Testis (tissue), 3 donors: Measurements from ENCODE around the gene CCT2. TPM values are rescaled to one million over a fixed set of nuclear protein-coding genes. Genes with fewer than 3 reads are reported as not detected.

Experiments
- DNase-seq: peaks from one replicate; pipeline ENCODE4 v3.0.0-alpha.2; 2019
- H3K27ac ChIP-seq, 2 donors: fragments of 200-600 bp; sonication (generic); one replicate each; pipeline ENCODE4 v1.5.1; 2019
- H3K27me3 ChIP-seq: fragments of 200-600 bp; sonication (generic); one replicate; pipeline ENCODE4 v1.5.1; 2019
- H3K36me3 ChIP-seq: fragments of 200-600 bp; sonication (generic); one replicate; pipeline ENCODE4 v1.5.1; 2017; ENCODE audit warnings: low read depth; ENCODE audit errors: missing control alignments
- H3K4me1 ChIP-seq: fragments of 200-600 bp; sonication (generic); one replicate; pipeline ENCODE4 v1.5.1; 2019
- H3K4me3 ChIP-seq, 2 donors: fragments of 200-600 bp; sonication (generic); one replicate each; pipeline ENCODE4 v1.5.1; 2017 to 2019
- H3K9me3 ChIP-seq: fragments of 200-600 bp; sonication (generic); one replicate; pipeline ENCODE4 v1.5.1; 2017
- CTCF ChIP-seq, 3 experiments: fragments of 450-650 bp in 2 of 3; fragments of 200-600 bp in 1 of 3; sonication (generic) in 1 of 3; IDR thresholded peaks; one replicate each; pipeline ENCODE4 v1.5.1; 2016 to 2019; ENCODE audit warnings: antibody characterized with exemption in 3 of 3, mild to moderate bottlenecking in 2 of 3, moderate library complexity in 1 of 3
- POLR2A ChIP-seq: fragments of 450-650 bp; IDR thresholded peaks from one replicate; pipeline ENCODE4 v1.6.1; 2017; ENCODE audit warnings: antibody characterized with exemption, mild to moderate bottlenecking, moderate library complexity
- WGBS, 2 donors: methylation state at CpG; one replicate each; pipeline ENCODE4 v1.1.5; 2018; 5-methylcytosine and 5-hydroxymethylcytosine counted together
- intact Hi-C: fragments of 100-400 bp; cut with DNase I; formaldehyde crosslinking; loops from one replicate; pipeline ENCODE4 v1.15.1; 2023; ENCODE audit warnings: low total_unique reads
- polyA plus RNA-seq: library from polyadenylated mRNA; stranded (reverse); fragments of 350-450 nt; fragmentation: Illumina TruSeq; extraction: RNeasy Lipid Tissue Mini Kit (QIAGEN cat#74804); gene quantifications from one replicate; pipeline ENCODE4 v1.2.3, GENCODE V29; 2014; ENCODE audit warnings: low read depth, low replicate concordance; ENCODE audit not compliant: insufficient read depth
- total RNA-seq, 2 donors: library from RNA; depleted of rRNA; stranded (reverse); fragments of >200 nt; gene quantifications; one replicate each; pipeline ENCODE4 v1.2.3, GENCODE V29; 2016

CCT2 gene
- total and polyA plus RNA-seq, 3 donors from 2014 or later, result 213 to 401 (median 248) TPM

- no peaks in the 10 kb centered on the region for H3K36me3 ChIP-seq
- H3K27ac ChIP-seq, result no peak overlapping the region
- H3K27me3 ChIP-seq, result no peaks in the 10 kb centered on the region
- 80 to 82% methylated on average over 4 of the region's 4 CpGs for WGBS, 2 donors
- H3K4me3 ChIP-seq, result no peak overlapping the region
- no peaks in the 10 kb centered on the region for H3K9me3 ChIP-seq
- DNase-seq, result no peak
- no peak for TF ChIP-seq CTCF (IDR thresholded peaks at IDR 0.05)
- TF ChIP-seq POLR2A, result no peak
- no peaks in the 10 kb centered on the region for H3K4me1 ChIP-seq
- intact Hi-C loops, result no loop called here
Measured at GRCh38 chr12:69620077-69620476, 34.8 kb downstream of the CCT2 start.

- H3K36me3 ChIP-seq, result no peaks in the 10 kb centered on the region
- WGBS, 2 donors, result 88 to 92% methylated on average over 2 of the region's 2 CpGs
- H3K9me3 ChIP-seq, result no peaks in the 10 kb centered on the region
- H3K4me3 ChIP-seq, result no peak overlapping the region
- intact Hi-C loops, result no loop called here
- H3K27me3 ChIP-seq, result no peaks in the 10 kb centered on the region
- no peak for DNase-seq
- no peak overlapping the region for H3K27ac ChIP-seq
- H3K4me1 ChIP-seq, result no peaks in the 10 kb centered on the region
- TF ChIP-seq CTCF (IDR thresholded peaks at IDR 0.05), result no peak
Measured at GRCh38 chr12:69620921-69621320, 35.7 kb downstream of the CCT2 start.

GRCh38 chr12:69621551-69621950 lies 36.3 kb downstream of the CCT2 start:
- H3K9me3 ChIP-seq, result no peaks in the 10 kb centered on the region

GRCh38 chr12:69623970-69624369 lies 38.7 kb downstream of the CCT2 start:
- Histone ChIP-seq H3K9me3 (no peaks in the 10 kb centered on the region), H3K27me3 (no peaks in the 10 kb centered on the region), H3K4me1 (no peaks in the 10 kb centered on the region), H3K27ac (no peak overlapping the region), H3K4me3 (no peak overlapping the region), H3K36me3 (no peaks in the 10 kb centered on the region)
- TF ChIP-seq POLR2A, result no peak
- intact Hi-C loops, result no loop called here
- peak; percentile 55 for DNase-seq
- 65 to 77% methylated on average over 12 to 13 of the region's 13 CpGs for WGBS, 2 donors

More at GRCh38 chr12:69621551-69621950, 36.3 kb downstream of the CCT2 start:
- Histone ChIP-seq H3K27me3 (no peaks in the 10 kb centered on the region), H3K36me3 (no peaks in the 10 kb centered on the region), H3K4me1 (no peaks in the 10 kb centered on the region), H3K27ac (no peak overlapping the region), H3K4me3 (no peak overlapping the region)
- intact Hi-C loops, result no loop called here
- 89 to 91% methylated on average over 2 of the region's 2 CpGs for WGBS, 2 donors
- TF ChIP-seq POLR2A (no peak), CTCF (IDR thresholded peaks at IDR 0.05) (no peak)
- DNase-seq, result no peak

- no peak for TF ChIP-seq CTCF (IDR thresholded peaks at IDR 0.05)
- no peak for TF ChIP-seq POLR2A
- Histone ChIP-seq H3K36me3 (no peaks in the 10 kb centered on the region), H3K4me1 (no peaks in the 10 kb centered on the region), H3K27ac (no peak overlapping the region), H3K27me3 (no peaks in the 10 kb centered on the region), H3K9me3 (no peaks in the 10 kb centered on the region), H3K4me3 (no peak overlapping the region)
- no peak for DNase-seq
- intact Hi-C loops, result no loop called here
- 78 to 90% methylated on average over 8 of the region's 8 CpGs for WGBS, 2 donors
Measured at GRCh38 chr12:69627501-69627900, 42.2 kb downstream of the CCT2 start.
